HFF-Myc (cell line): ENCODE data around the gene AIPL1.

Experiments used
- DNase-seq: peaks from one replicate; pipeline ENCODE4 v3.0.0-alpha.2; 2011; ENCODE audit warnings: low read depth; ENCODE audit errors: extremely low read depth
- H3K4me3 ChIP-seq: replicated peaks from 2 replicates; pipeline ENCODE4 v1.5.1; 2011; ENCODE audit warnings: low read depth, mild to moderate bottlenecking, control low read depth, low read length
- CTCF ChIP-seq: IDR thresholded peaks from 2 replicates; pipeline ENCODE4 v1.5.1; 2012; ENCODE audit warnings: mild to moderate bottlenecking, low read depth, low read length, control low read depth; ENCODE audit errors: missing control alignments

Gene AIPL1

GRCh38 chr17:6461792-6462524 is 27.0 kb upstream of the AIPL1 start:
- TF ChIP-seq CTCF = no peak
- DNase-seq = no peak
- H3K4me3 ChIP-seq = no peak overlapping the region

- DNase-seq = no peak
- no peak overlapping the region for H3K4me3 ChIP-seq
- no peak for TF ChIP-seq CTCF
Measured at GRCh38 chr17:6461246-6461645, 26.3 kb upstream of the AIPL1 start.

- no peak for TF ChIP-seq CTCF
- H3K4me3 ChIP-seq = no peak overlapping the region
- DNase-seq = no peak
Measured at GRCh38 chr17:6460531-6461161, 25.7 kb upstream of the AIPL1 start.

- H3K4me3 ChIP-seq = no peak overlapping the region
- no peak for DNase-seq
- no peak for TF ChIP-seq CTCF
Measured at GRCh38 chr17:6458460-6458950, 23.6 kb upstream of the AIPL1 start.

- H3K4me3 ChIP-seq = no peak overlapping the region
- TF ChIP-seq CTCF = no peak
- no peak for DNase-seq
Measured at GRCh38 chr17:6457688-6458459, 23.0 kb upstream of the AIPL1 start.

GRCh38 chr17:6456914-6457687 is 22.2 kb upstream of the AIPL1 start:
- no peak for TF ChIP-seq CTCF
- DNase-seq = no peak
- H3K4me3 ChIP-seq = no peak overlapping the region
